Measurements from ENCODE around the gene NPW.

DNA sequence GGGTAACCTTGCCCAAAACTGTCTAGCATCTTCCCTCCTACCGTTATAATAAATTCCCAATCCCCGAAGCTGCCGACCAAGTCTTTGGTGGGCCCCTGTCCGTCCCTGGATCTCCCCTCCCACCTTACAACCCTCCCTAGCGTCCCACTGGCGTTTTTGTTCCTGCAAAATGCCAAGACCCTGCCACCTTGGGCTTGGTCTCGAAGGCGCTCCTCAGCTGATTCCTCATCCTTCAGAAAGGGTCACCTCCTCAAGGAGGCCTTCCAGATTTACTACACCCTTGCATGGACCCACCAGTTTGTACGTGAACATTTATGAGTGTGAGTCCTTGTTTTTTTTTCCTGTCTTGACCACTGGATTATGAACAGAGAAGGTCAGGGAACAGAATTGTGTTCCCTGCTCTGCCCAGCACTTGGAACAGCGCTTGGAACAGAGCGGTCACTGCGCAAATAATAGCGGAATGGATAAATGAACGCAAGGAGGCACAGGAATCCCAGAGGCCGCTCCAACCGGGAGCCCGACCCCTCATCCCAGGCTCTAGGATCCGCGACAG lies 36.5 kb upstream of the NPW start:
- TF ChIP-seq, protein P1, sequence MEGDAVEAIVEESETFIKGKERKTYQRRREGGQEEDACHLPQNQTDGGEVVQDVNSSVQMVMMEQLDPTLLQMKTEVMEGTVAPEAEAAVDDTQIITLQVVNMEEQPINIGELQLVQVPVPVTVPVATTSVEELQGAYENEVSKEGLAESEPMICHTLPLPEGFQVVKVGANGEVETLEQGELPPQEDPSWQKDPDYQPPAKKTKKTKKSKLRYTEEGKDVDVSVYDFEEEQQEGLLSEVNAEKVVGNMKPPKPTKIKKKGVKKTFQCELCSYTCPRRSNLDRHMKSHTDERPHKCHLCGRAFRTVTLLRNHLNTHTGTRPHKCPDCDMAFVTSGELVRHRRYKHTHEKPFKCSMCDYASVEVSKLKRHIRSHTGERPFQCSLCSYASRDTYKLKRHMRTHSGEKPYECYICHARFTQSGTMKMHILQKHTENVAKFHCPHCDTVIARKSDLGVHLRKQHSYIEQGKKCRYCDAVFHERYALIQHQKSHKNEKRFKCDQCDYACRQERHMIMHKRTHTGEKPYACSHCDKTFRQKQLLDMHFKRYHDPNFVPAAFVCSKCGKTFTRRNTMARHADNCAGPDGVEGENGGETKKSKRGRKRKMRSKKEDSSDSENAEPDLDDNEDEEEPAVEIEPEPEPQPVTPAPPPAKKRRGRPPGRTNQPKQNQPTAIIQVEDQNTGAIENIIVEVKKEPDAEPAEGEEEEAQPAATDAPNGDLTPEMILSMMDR (IDR thresholded peaks at IDR 0.05), result no peak
- TF ChIP-seq POLR2A (IDR thresholded peaks at IDR 0.05), result no peak

All from esophagus squamous epithelium (tissue), 4 donors.